DOHH2 (cell line): Measurements from ENCODE around the gene MTCL1.

Source experiments
- H3F3A ChIP-seq: fragments of 200-600 bp; sonication (generic), shearing (Covaris generic); 2 replicates; pipeline ENCODE4 v1.6.0; 2016; ENCODE audit warnings: antibody characterized with exemption, mild to moderate bottlenecking; ENCODE audit not compliant: control insufficient read depth, insufficient read depth
- H3K27ac ChIP-seq: fragments of 200-600 bp; sonication (generic); 2 replicates; pipeline ENCODE4 v1.5.1; 2014; ENCODE audit warnings: low read depth, mild to moderate bottlenecking, low read length, moderate library complexity
- H3K27me3 ChIP-seq: fragments of 200-600 bp; sonication (generic); 2 replicates; pipeline ENCODE4 v1.6.1; 2014; ENCODE audit warnings: mild to moderate bottlenecking, low read length, mixed read lengths; ENCODE audit not compliant: control insufficient read depth
- H3K36me3 ChIP-seq: fragments of 200-600 bp; sonication (generic); 2 replicates; pipeline ENCODE4 v1.6.1; 2014; ENCODE audit warnings: mild to moderate bottlenecking, low read length, moderate library complexity, mixed read lengths; ENCODE audit not compliant: control insufficient read depth
- H3K4me1 ChIP-seq: fragments of 200-600 bp; sonication (generic); 2 replicates; pipeline ENCODE4 v1.6.1; 2014; ENCODE audit warnings: mild to moderate bottlenecking, low read length, mixed read lengths; ENCODE audit not compliant: control insufficient read depth
- H3K4me2 ChIP-seq: fragments of 200-600 bp; sonication (generic); 2 replicates; pipeline ENCODE4 v1.6.0; 2014; ENCODE audit warnings: mild to moderate bottlenecking, low read length, moderate library complexity
- H3K4me3 ChIP-seq: fragments of 200-600 bp; sonication (generic); 2 replicates; pipeline ENCODE4 v1.5.1; 2014; ENCODE audit warnings: mild to moderate bottlenecking, low read length, mixed read lengths
- H3K79me2 ChIP-seq: fragments of 200-600 bp; sonication (generic); 2 replicates; pipeline ENCODE4 v1.6.1; 2014; ENCODE audit warnings: mild to moderate bottlenecking, low read length, mixed read lengths; ENCODE audit not compliant: control insufficient read depth
- H3K9me2 ChIP-seq: fragments of 200-600 bp; sonication (generic); replicated peaks from 2 replicates; pipeline ENCODE4 v1.6.1; 2014; ENCODE audit warnings: mild to moderate bottlenecking, low read length, mixed read lengths; ENCODE audit not compliant: control insufficient read depth
- H3K9me3 ChIP-seq: fragments of 200-600 bp; sonication (generic); 2 replicates; pipeline ENCODE4 v1.6.1; 2014; ENCODE audit warnings: antibody characterized with exemption, low read length, mixed read lengths; ENCODE audit not compliant: control insufficient read depth, insufficient read depth
- H4K20me1 ChIP-seq: fragments of 200-600 bp; sonication (generic); 2 replicates; pipeline ENCODE4 v1.6.0; 2014; ENCODE audit warnings: low read depth, mild to moderate bottlenecking, antibody characterized with exemption, low read length, moderate library complexity; ENCODE audit not compliant: control insufficient read depth, insufficient read depth
- CTCF ChIP-seq: fragments of 200-600 bp; sonication (generic); IDR thresholded peaks from one replicate; pipeline ENCODE4 v1.5.1; 2014; ENCODE audit warnings: antibody characterized with exemption, mild to moderate bottlenecking, low read depth, low read length; ENCODE audit not compliant: poor library complexity, severe bottlenecking
- EZH2phosphoT487 ChIP-seq: fragments of 200-600 bp; sonication (generic); IDR thresholded peaks from 2 replicates; pipeline ENCODE4 v1.6.1; 2017; ENCODE audit warnings: borderline replicate concordance, mild to moderate bottlenecking, antibody characterized with exemption, low read length, moderate library complexity, mixed read lengths

MTCL1 gene

GRCh38 chr18:8763611-8764010 lies 58.3 kb downstream of the MTCL1 start:
- no peaks in the 10 kb centered on the region for H4K20me1 ChIP-seq
- H3K4me1 ChIP-seq = no peaks in the 10 kb centered on the region

GRCh38 chr18:8765783-8766463 lies 60.6 kb downstream of the MTCL1 start:
- no peaks in the 10 kb centered on the region for H3K27me3 ChIP-seq
- H3K9me2 ChIP-seq = no peaks in the 10 kb centered on the region
- TF ChIP-seq EZH2phosphoT487 = no peak
- no peak for TF ChIP-seq CTCF
- H3K9me3 ChIP-seq = peaks cover 9% of the 10 kb centered on the region
- peaks cover 8% of the 10 kb centered on the region; the same call in 1 of the 2 replicates for H3K36me3 ChIP-seq
- no peaks in the 10 kb centered on the region for H3K4me1 ChIP-seq
- H3K79me2 ChIP-seq = no peaks in the 10 kb centered on the region
- no peak overlapping the region for H3K4me3 ChIP-seq
- no peak overlapping the region for H3K4me2 ChIP-seq
- H3K27ac ChIP-seq = no peak overlapping the region
- H3F3A ChIP-seq = no peaks in the 10 kb centered on the region
- no peaks in the 10 kb centered on the region for H4K20me1 ChIP-seq

More at GRCh38 chr18:8763611-8764010, 58.3 kb downstream of the MTCL1 start:
- Histone ChIP-seq H3K27me3 (no peaks in the 10 kb centered on the region), H3K27ac (no peak overlapping the region), H3K36me3 (peaks cover 8% of the 10 kb centered on the region; the same call in 1 of the 2 replicates), H3K9me3 (peaks cover 17% of the 10 kb centered on the region), H3K4me2 (no peak overlapping the region), H3K79me2 (no peaks in the 10 kb centered on the region), H3F3A (no peaks in the 10 kb centered on the region), H3K4me3 (no peak overlapping the region), H3K9me2 (no peaks in the 10 kb centered on the region)
- no peak for TF ChIP-seq EZH2phosphoT487
- no peak for TF ChIP-seq CTCF

GRCh38 chr18:8766559-8767293 lies 61.4 kb downstream of the MTCL1 start:
- H3K27ac ChIP-seq = no peak overlapping the region
- H3K27me3 ChIP-seq = no peaks in the 10 kb centered on the region
- H3K9me3 ChIP-seq = peaks cover 3% of the 10 kb centered on the region; the same call in 1 of the 2 replicates
- no peak overlapping the region for H3K4me2 ChIP-seq
- no peaks in the 10 kb centered on the region for H3F3A ChIP-seq
- H3K79me2 ChIP-seq = no peaks in the 10 kb centered on the region
- peaks cover 5% of the 10 kb centered on the region; the same call in 1 of the 2 replicates for H3K36me3 ChIP-seq
- H4K20me1 ChIP-seq = no peaks in the 10 kb centered on the region
- no peak overlapping the region for H3K4me3 ChIP-seq
- no peaks in the 10 kb centered on the region for H3K9me2 ChIP-seq
- no peak for TF ChIP-seq CTCF
- TF ChIP-seq EZH2phosphoT487 = no peak
- no peaks in the 10 kb centered on the region for H3K4me1 ChIP-seq
